Tibial nerve (tissue), 4 donors: ENCODE measurements around the gene VPS72.

ENCODE experiments used
- CTCF ChIP-seq, 5 experiments: fragments of 200-600 bp in 3 of 5; fragments of 450-650 bp in 2 of 5; sonication (generic) in 3 of 5; IDR thresholded peaks; one replicate each; pipeline ENCODE4 v1.5.1; 2016 to 2019; ENCODE audit warnings: antibody characterized with exemption in 5 of 5, mild to moderate bottlenecking in 3 of 5, moderate library complexity in 2 of 5
- EP300 ChIP-seq, 2 donors: sonication (generic); formaldehyde crosslinking; IDR thresholded peaks; one replicate each; pipeline ENCODE4 v1.6.1; 2017; ENCODE audit warnings: antibody characterized with exemption in 2 of 2, mild to moderate bottlenecking in 1 of 2
- POLR2A ChIP-seq, 2 donors: fragments of 450-650 bp; IDR thresholded peaks; one replicate each; pipeline ENCODE4 v1.6.1; 2017; ENCODE audit warnings: antibody characterized with exemption in 2 of 2, mild to moderate bottlenecking in 2 of 2, moderate library complexity in 2 of 2

GRCh38 chr1:151131701-151132334 lies 58.2 kb downstream of the VPS72 start:
- TF ChIP-seq CTCF (IDR thresholded peaks at IDR 0.05) (no peak), POLR2A (IDR thresholded peaks at IDR 0.05) (no peak), EP300 (IDR thresholded peaks at IDR 0.05) (no peak)
